Stimulated activated CD8-positive, alpha-beta memory T cell treated with anti-CD3 and anti-CD28 coated beads, Interleukin-7, amount 100 ng/mL, for 1 hour (primary cell): ENCODE measurements around the gene POGLUT2.

Source experiments
- DNase-seq, 2 donors: peaks; one replicate each; pipeline ENCODE4 v3.0.0-alpha.2; 2020; ENCODE audit warnings: low read depth in 2 of 2

POGLUT2 gene

GRCh38 chr13:102768909-102769308, 29.9 kb downstream of the POGLUT2 start:
- DNase-seq = no peak

GRCh38 chr13:102763741-102764140, 35.0 kb downstream of the POGLUT2 start:
- DNase-seq = no peak

- DNase-seq = no peak
These were observed 37.7 kb downstream of the POGLUT2 start for GRCh38 chr13:102761071-102761470.

GRCh38 chr13:102758842-102759241, 39.9 kb downstream of the POGLUT2 start:
- no peak for DNase-seq

- DNase-seq = no peak
These were observed 41.8 kb downstream of the POGLUT2 start for GRCh38 chr13:102757006-102757405.

GRCh38 chr13:102751886-102752285, 46.9 kb downstream of the POGLUT2 start:
- DNase-seq = no peak

GRCh38 chr13:102742506-102742905, 56.3 kb downstream of the POGLUT2 start:
- no peak for DNase-seq

GRCh38 chr13:102742101-102742500, 56.7 kb downstream of the POGLUT2 start:
- DNase-seq = no peak
